HEK293 (cell line): ENCODE data around the gene NARF.

Experiments used
- CTCF ChIA-PET: fragments of 350-600 bp; formaldehyde crosslinking; extraction: SDS; loops from one replicate; lab custom pipeline; 2021; ENCODE audit warnings: antibody characterized with exemption; lab: Yijun Ruan, JAX
- POLR2A ChIA-PET: fragments of 300-600 bp; formaldehyde crosslinking; extraction: SDS; loops from one replicate; lab custom pipeline; 2020; ENCODE audit warnings: antibody characterized with exemption, inconsistent platforms; lab: Yijun Ruan, JAX
- H3K27ac ChIP-seq: fragments of 200-500 bp; sonication (Bioruptor generic); 2 replicates; pipeline ENCODE4 v1.5.1; 2014; ENCODE audit warnings: low read depth, low read length, control low read depth, inconsistent platforms; ENCODE audit errors: extremely low read depth
- H3K36me3 ChIP-seq, 2 experiments: fragments of 200-500 bp in 1 of 2; sonication (Bioruptor generic) in 1 of 2; 1 replicate in 1 of 2; 2 replicates in 1 of 2; pipeline ENCODE4 v1.5.1; 2014 to 2017; ENCODE audit warnings: inconsistent platforms in 2 of 2, low read length in 2 of 2; ENCODE audit not compliant: control insufficient read depth in 2 of 2, insufficient read depth in 1 of 2
- H3K4me1 ChIP-seq: fragments of 200-500 bp; sonication (Bioruptor generic); 2 replicates; pipeline ENCODE4 v1.5.1; 2014; ENCODE audit warnings: mild to moderate bottlenecking, low read length, inconsistent platforms; ENCODE audit not compliant: control insufficient read depth, insufficient read depth
- H3K4me3 ChIP-seq: 2 replicates; pipeline ENCODE4 v1.5.1; 2011; ENCODE audit warnings: low read depth, mild to moderate bottlenecking, control low read depth, low read length, moderate library complexity
- H3K9me3 ChIP-seq: fragments of 200-500 bp; sonication (Bioruptor generic); 2 replicates; pipeline ENCODE4 v1.5.1; 2014; ENCODE audit warnings: low read depth, low read length, inconsistent platforms; ENCODE audit not compliant: control insufficient read depth, insufficient read depth
- KLF7 ChIP-seq: fragments of 450-650 bp; formaldehyde crosslinking; IDR thresholded peaks from 2 replicates; pipeline ENCODE4 v1.5.1; 2016; ENCODE audit warnings: missing biosample characterization, missing genetic modification characterization, borderline replicate concordance
- OSR2 ChIP-seq: fragments of 450-650 bp; formaldehyde crosslinking; IDR thresholded peaks from 2 replicates; pipeline ENCODE4 v1.5.1; 2016; ENCODE audit warnings: missing biosample characterization, missing genetic modification characterization
- WT1 ChIP-seq: fragments of 450-650 bp; formaldehyde crosslinking; IDR thresholded peaks from 2 replicates; pipeline ENCODE4 v1.5.1; 2016; ENCODE audit warnings: missing biosample characterization, missing genetic modification characterization
- YY2 ChIP-seq: fragments of 450-650 bp; formaldehyde crosslinking; IDR thresholded peaks from 2 replicates; pipeline ENCODE4 v1.5.1; 2016; ENCODE audit warnings: missing biosample characterization, missing genetic modification characterization
- ZBTB48 ChIP-seq: fragments of 450-650 bp; formaldehyde crosslinking; IDR thresholded peaks from 2 replicates; pipeline ENCODE4 v1.5.1; 2016; ENCODE audit warnings: missing biosample characterization, missing genetic modification characterization
- ZNF133 ChIP-seq: fragments of 450-650 bp; formaldehyde crosslinking; IDR thresholded peaks from 2 replicates; pipeline ENCODE4 v1.5.1; 2016; ENCODE audit warnings: missing biosample characterization, missing genetic modification characterization
- ZNF155 ChIP-seq: fragments of 450-650 bp; formaldehyde crosslinking; IDR thresholded peaks from 2 replicates; pipeline ENCODE4 v1.5.1; 2016; ENCODE audit warnings: missing biosample characterization, missing genetic modification characterization
- ZNF350 ChIP-seq: fragments of 450-650 bp; formaldehyde crosslinking; IDR thresholded peaks from 2 replicates; pipeline ENCODE4 v1.5.0; 2017; ENCODE audit warnings: missing biosample characterization, mild to moderate bottlenecking, missing genetic modification characterization
- ZNF426 ChIP-seq: fragments of 450-650 bp; formaldehyde crosslinking; IDR thresholded peaks from 2 replicates; pipeline ENCODE4 v1.5.1; 2017; ENCODE audit warnings: missing biosample characterization, missing genetic modification characterization, mild to moderate bottlenecking, inconsistent platforms, moderate library complexity
- ZNF48 ChIP-seq: fragments of 450-650 bp; formaldehyde crosslinking; IDR thresholded peaks from 2 replicates; pipeline ENCODE4 v1.5.1; 2016; ENCODE audit warnings: missing biosample characterization, missing genetic modification characterization
- ZNF510 ChIP-seq: fragments of 450-650 bp; formaldehyde crosslinking; IDR thresholded peaks from 2 replicates; pipeline ENCODE4 v1.5.1; 2018; ENCODE audit warnings: mild to moderate bottlenecking, missing genetic modification characterization, missing biosample characterization; ENCODE audit not compliant: insufficient replicate concordance
- ZNF514 ChIP-seq: fragments of 450-650 bp; formaldehyde crosslinking; IDR thresholded peaks from 2 replicates; pipeline ENCODE4 v1.5.1; 2016; ENCODE audit warnings: missing biosample characterization, missing genetic modification characterization
- ZNF585B ChIP-seq: fragments of 450-650 bp; formaldehyde crosslinking; IDR thresholded peaks from 2 replicates; pipeline ENCODE4 v1.5.1; 2016; ENCODE audit warnings: missing biosample characterization, missing genetic modification characterization
- ZNF654 ChIP-seq: fragments of 450-650 bp; formaldehyde crosslinking; IDR thresholded peaks from 2 replicates; pipeline ENCODE4 v1.5.1; 2016; ENCODE audit warnings: low read depth, missing biosample characterization, missing genetic modification characterization
- ZNF747 ChIP-seq: fragments of 450-650 bp; formaldehyde crosslinking; IDR thresholded peaks from 2 replicates; pipeline ENCODE4 v1.5.1; 2016; ENCODE audit warnings: missing biosample characterization, missing genetic modification characterization
- ZNF76 ChIP-seq: fragments of 450-650 bp; formaldehyde crosslinking; IDR thresholded peaks from 2 replicates; pipeline ENCODE4; 2016; ENCODE audit warnings: low read depth, missing biosample characterization, missing genetic modification characterization, borderline replicate concordance
- ZNF830 ChIP-seq: fragments of 450-650 bp; IDR thresholded peaks from 2 replicates; pipeline ENCODE4 v1.5.0; 2018; ENCODE audit warnings: missing biosample characterization, missing genetic modification characterization, low read depth, mild to moderate bottlenecking, moderate library complexity
- TF ChIP-seq, protein P1 (sequence below): fragments of 450-650 bp; formaldehyde crosslinking; IDR thresholded peaks from 2 replicates; pipeline ENCODE4 v1.5.1; 2016; ENCODE audit warnings: missing biosample characterization, missing genetic modification characterization, low read depth
- TF ChIP-seq, protein P2 (sequence below): fragments of 450-650 bp; formaldehyde crosslinking; conservative IDR thresholded peaks from 2 replicates; pipeline ENCODE4 v1.5.1; 2016; ENCODE audit warnings: low read depth, missing biosample characterization, missing genetic modification characterization
- TF ChIP-seq, protein P3 (sequence below): fragments of 450-650 bp; formaldehyde crosslinking; IDR thresholded peaks from 2 replicates; pipeline ENCODE4 v1.5.1; 2016; ENCODE audit warnings: missing biosample characterization, missing genetic modification characterization
- TF ChIP-seq, protein P4 (sequence below): fragments of 450-650 bp; formaldehyde crosslinking; IDR thresholded peaks from 2 replicates; pipeline ENCODE4 v1.5.1; 2016; ENCODE audit warnings: missing biosample characterization, missing genetic modification characterization, low read depth
- TF ChIP-seq, protein P5 (sequence below): fragments of 450-650 bp; formaldehyde crosslinking; IDR thresholded peaks from 2 replicates; pipeline ENCODE4 v1.5.1; 2016; ENCODE audit warnings: missing biosample characterization, missing genetic modification characterization

The NARF gene

DNA sequence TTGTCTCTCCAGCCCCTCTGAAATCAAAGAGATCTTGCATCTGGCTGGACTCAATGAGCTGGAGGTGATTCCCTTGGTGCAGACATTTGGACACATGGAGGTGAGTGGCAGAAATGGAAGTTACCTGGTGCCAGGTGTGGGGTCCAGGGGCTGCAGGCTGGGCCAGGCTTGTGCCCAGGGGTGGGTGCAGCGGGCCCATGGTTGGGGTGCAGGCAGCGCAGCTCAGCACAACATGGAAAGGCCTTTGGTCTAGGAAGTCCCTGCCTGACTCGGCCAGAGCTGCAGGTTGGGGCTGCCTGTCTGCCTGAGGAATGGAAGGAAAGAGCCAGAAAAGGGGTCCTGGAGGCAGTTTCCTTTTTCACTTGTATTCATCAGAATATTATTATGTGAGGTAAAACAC, 30.0 kb upstream of the NARF start:
- H3K36me3 ChIP-seq = peaks cover 1 to 4% of the 10 kb centered on the region in 2 experiments; a peak in 2 of 3 replicates
- POLR2A ChIA-PET = interaction anchor here (0.6 kb wide), 1 partner anchor 115 kb away, joined by 4 read pairs; no protein-coding TSS in a partner anchor
- CTCF ChIA-PET = interaction anchor here (0.7 kb wide), 1 partner anchor 225 kb away, joined by 3 read pairs; no protein-coding TSS in a partner anchor
- TF ChIP-seq ZNF654 (tag by site-specific recombination) (no peak), ZNF514 (tag by site-specific recombination) (no peak), ZBTB48 (tag by site-specific recombination) (no peak), OSR2 (tag by site-specific recombination) (no peak), YY2 (tag by site-specific recombination) (no peak), ZNF350 (tag by site-specific recombination) (no peak), ZNF133 (no peak)
- TF ChIP-seq, protein P1, sequence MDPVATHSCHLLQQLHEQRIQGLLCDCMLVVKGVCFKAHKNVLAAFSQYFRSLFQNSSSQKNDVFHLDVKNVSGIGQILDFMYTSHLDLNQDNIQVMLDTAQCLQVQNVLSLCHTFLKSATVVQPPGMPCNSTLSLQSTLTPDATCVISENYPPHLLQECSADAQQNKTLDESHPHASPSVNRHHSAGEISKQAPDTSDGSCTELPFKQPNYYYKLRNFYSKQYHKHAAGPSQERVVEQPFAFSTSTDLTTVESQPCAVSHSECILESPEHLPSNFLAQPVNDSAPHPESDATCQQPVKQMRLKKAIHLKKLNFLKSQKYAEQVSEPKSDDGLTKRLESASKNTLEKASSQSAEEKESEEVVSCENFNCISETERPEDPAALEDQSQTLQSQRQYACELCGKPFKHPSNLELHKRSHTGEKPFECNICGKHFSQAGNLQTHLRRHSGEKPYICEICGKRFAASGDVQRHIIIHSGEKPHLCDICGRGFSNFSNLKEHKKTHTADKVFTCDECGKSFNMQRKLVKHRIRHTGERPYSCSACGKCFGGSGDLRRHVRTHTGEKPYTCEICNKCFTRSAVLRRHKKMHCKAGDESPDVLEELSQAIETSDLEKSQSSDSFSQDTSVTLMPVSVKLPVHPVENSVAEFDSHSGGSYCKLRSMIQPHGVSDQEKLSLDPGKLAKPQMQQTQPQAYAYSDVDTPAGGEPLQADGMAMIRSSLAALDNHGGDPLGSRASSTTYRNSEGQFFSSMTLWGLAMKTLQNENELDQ (tag by site-specific recombination) = no peak
- TF ChIP-seq, protein P2, sequence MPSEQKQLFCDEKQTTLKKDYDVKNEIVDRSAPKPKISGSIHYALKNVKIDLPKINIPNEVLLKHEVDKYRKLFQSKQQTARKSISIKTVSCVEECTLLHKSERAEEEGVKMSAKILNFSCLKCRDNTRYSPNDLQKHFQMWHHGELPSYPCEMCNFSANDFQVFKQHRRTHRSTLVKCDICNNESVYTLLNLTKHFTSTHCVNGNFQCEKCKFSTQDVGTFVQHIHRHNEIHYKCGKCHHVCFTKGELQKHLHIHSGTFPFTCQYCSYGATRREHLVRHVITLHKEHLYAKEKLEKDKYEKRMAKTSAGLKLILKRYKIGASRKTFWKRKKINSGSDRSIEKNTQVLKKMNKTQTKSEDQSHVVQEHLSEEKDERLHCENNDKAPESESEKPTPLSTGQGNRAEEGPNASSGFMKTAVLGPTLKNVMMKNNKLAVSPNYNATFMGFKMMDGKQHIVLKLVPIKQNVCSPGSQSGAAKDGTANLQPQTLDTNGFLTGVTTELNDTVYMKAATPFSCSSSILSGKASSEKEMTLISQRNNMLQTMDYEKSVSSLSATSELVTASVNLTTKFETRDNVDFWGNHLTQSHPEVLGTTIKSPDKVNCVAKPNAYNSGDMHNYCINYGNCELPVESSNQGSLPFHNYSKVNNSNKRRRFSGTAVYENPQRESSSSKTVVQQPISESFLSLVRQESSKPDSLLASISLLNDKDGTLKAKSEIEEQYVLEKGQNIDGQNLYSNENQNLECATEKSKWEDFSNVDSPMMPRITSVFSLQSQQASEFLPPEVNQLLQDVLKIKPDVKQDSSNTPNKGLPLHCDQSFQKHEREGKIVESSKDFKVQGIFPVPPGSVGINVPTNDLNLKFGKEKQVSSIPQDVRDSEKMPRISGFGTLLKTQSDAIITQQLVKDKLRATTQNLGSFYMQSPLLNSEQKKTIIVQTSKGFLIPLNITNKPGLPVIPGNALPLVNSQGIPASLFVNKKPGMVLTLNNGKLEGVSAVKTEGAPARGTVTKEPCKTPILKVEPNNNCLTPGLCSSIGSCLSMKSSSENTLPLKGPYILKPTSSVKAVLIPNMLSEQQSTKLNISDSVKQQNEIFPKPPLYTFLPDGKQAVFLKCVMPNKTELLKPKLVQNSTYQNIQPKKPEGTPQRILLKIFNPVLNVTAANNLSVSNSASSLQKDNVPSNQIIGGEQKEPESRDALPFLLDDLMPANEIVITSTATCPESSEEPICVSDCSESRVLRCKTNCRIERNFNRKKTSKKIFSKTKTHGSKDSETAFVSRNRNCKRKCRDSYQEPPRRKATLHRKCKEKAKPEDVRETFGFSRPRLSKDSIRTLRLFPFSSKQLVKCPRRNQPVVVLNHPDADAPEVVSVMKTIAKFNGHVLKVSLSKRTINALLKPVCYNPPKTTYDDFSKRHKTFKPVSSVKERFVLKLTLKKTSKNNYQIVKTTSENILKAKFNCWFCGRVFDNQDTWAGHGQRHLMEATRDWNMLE (tag by site-specific recombination) = no peak
- no peaks in the 10 kb centered on the region for H3K4me1 ChIP-seq
- no peak overlapping the region for H3K4me3 ChIP-seq
- H3K27ac ChIP-seq = peak overlapping the region; percentile 24; the same call in 1 of the 2 replicates
- no peaks in the 10 kb centered on the region for H3K9me3 ChIP-seq

DNA sequence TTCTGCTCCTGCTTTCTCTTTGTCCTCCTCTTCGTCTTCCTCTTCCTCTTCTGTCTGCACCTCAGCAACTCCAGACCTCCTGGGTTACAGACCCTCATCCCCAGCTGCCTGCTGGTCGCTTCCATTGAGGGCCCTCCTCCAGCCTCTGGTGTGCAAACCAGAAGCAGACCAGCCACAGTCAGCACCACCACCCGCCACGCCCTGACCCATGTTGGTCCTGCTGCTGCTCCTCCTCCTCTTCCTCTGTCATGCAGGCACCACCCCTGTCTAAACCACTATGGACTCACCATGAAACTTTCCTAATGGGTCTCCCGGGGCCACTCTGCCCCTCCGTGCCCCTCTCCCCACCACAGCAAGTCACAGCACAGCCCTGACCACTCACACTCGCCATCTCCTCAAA, 28.7 kb upstream of the NARF start:
- ChIA-PET POLR2A (no interaction called here), CTCF (no interaction called here)
- Histone ChIP-seq H3K27ac (no peak overlapping the region), H3K36me3 (peaks cover 4 to 6% of the 10 kb centered on the region in 2 experiments; a peak in 2 of 3 replicates), H3K4me1 (no peaks in the 10 kb centered on the region), H3K9me3 (no peaks in the 10 kb centered on the region), H3K4me3 (no peak overlapping the region)
- TF ChIP-seq ZNF510 (tag by site-specific recombination) (no peak), ZNF48 (tag by site-specific recombination) (no peak), ZNF830 (tag by site-specific recombination) (no peak), KLF7 (no peak), ZNF76 (no peak), ZNF426 (tag by site-specific recombination) (no peak), WT1 (tag by site-specific recombination) (no peak), ZNF585B (no peak), ZNF747 (no peak), ZNF155 (no peak)
- TF ChIP-seq, protein P3, sequence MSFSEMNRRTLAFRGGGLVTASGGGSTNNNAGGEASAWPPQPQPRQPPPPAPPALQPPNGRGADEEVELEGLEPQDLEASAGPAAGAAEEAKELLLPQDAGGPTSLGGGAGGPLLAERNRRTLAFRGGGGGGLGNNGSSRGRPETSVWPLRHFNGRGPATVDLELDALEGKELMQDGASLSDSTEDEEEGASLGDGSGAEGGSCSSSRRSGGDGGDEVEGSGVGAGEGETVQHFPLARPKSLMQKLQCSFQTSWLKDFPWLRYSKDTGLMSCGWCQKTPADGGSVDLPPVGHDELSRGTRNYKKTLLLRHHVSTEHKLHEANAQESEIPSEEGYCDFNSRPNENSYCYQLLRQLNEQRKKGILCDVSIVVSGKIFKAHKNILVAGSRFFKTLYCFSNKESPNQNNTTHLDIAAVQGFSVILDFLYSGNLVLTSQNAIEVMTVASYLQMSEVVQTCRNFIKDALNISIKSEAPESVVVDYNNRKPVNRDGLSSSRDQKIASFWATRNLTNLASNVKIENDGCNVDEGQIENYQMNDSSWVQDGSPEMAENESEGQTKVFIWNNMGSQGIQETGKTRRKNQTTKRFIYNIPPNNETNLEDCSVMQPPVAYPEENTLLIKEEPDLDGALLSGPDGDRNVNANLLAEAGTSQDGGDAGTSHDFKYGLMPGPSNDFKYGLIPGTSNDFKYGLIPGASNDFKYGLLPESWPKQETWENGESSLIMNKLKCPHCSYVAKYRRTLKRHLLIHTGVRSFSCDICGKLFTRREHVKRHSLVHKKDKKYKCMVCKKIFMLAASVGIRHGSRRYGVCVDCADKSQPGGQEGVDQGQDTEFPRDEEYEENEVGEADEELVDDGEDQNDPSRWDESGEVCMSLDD = no peak
- TF ChIP-seq, protein P4, sequence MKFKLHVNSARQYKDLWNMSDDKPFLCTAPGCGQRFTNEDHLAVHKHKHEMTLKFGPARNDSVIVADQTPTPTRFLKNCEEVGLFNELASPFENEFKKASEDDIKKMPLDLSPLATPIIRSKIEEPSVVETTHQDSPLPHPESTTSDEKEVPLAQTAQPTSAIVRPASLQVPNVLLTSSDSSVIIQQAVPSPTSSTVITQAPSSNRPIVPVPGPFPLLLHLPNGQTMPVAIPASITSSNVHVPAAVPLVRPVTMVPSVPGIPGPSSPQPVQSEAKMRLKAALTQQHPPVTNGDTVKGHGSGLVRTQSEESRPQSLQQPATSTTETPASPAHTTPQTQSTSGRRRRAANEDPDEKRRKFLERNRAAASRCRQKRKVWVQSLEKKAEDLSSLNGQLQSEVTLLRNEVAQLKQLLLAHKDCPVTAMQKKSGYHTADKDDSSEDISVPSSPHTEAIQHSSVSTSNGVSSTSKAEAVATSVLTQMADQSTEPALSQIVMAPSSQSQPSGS = no peak
- TF ChIP-seq, protein P5, sequence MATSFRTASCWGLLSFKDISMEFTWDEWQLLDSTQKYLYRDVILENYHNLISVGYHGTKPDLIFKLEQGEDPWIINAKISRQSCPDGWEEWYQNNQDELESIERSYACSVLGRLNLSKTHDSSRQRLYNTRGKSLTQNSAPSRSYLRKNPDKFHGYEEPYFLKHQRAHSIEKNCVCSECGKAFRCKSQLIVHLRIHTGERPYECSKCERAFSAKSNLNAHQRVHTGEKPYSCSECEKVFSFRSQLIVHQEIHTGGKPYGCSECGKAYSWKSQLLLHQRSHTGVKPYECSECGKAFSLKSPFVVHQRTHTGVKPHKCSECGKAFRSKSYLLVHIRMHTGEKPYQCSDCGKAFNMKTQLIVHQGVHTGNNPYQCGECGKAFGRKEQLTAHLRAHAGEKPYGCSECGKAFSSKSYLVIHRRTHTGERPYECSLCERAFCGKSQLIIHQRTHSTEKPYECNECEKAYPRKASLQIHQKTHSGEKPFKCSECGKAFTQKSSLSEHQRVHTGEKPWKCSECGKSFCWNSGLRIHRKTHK = no peak
